SKM-1 (cell line): ENCODE data around the gene ITGB2.
A peak's percentile ranks its signal among the peaks of the same experiment; 100 is the strongest.
"Not testable (repeated sequence)": the region's sequence is repeated elsewhere in the genome, so short reads cannot be mapped to it uniquely, and the experiment has no call there.

Source experiments
- DNase-seq: peaks from one replicate; lab custom pipeline; 2025; ENCODE audit not compliant: unreplicated experiment; lab: John Stamatoyannopoulos, UW

ITGB2 gene

DNA sequence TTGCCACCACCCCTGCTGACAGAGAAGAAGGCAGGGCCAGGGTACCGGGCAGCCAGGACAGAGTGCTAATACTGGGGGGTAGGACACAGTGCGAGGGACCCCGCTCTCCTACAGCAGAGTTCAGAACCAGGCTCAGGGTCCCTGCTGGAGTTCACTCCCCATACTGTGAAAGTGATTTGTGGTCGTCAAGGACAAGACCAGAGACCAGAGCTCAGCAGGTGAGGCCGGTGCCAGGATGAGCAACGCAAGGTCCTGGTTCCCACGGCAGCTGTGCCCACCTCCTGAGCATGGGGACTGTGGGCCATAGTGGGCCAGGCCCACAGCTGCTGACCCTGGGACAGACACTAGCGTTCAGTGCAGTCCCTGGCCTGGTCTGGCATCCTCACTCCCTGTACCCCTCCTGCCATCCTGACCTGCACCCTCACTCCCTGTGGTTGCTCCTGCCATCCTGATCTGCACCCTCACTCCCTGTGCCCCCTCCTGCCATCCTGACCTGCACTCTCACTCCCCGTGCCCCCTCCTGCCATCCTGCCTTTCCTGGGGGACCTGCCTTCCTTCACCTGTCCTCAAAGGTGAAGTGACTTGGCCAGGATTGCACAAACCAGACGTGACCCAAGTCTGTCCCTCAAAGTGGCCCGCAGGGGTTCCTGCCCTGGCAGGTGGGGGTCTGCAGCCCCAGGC, 33.4 kb downstream of the ITGB2 start:
- DNase-seq, result no peak

DNA sequence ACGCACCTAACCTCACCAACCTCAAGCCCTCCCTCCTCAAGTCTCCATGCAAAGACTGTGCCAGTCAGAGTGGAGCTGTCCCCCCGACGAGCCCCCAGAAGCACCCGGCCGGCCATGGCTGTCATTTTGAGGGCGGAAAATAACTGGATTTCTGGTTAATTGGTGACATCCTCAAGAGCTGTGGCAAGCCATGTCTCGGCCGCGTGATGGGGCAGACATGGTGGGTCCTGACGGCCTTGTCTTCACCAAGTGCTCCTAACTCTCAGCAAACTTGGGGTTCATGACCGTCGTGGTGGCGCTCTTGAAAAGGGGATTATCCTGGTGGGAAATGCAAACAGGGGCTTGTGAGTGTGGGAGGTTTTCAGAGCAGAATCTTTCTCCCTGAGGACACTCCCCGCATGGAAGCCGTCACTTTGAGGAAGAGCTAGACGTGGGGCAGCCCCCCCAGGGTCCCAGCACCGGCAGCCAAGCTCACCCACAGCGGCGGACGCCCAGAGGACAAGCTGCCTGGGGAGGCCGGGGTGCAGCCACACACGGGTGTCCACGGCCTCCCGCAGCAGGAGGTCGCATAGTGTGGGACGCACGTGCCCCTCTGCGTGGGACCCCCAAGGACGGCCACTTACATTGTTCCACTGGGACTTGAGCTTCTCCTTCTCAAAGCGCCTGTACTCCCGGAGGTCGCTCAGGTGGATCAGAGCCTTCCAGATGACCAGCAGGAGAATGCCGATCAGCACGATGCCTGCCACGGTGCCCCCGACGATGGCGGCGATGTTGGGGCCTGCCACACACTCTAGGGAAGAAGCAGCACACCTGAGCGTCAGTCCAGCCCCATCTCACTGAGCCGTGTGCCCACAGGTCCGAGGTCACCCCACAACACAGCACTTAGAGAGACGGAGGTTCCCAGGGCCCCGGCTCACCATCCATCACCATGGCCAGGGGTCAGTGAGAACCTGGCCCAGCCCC, 34.3 kb downstream of the ITGB2 start:
- DNase-seq, result no peak

DNA sequence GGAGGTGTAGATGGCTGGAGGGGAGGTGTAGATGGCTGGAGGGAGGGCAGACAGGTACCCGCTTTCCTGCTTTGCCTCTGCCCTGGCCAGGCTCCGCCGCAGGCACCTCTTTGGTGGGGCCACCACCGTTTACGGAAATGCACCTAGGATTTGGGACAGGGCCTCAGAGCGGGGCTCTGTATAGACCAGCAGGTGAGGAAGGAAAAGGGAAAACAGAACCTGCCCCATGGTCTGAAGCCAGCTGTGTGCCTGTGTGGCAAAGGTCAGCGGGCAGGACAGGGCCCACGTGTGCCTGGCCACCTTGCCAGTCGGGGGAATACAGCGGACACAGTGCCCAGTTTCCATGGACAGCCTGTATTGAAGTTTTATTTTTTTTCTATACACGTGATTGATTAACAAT, 35.1 kb downstream of the ITGB2 start:
- DNase-seq, result no peak

DNA sequence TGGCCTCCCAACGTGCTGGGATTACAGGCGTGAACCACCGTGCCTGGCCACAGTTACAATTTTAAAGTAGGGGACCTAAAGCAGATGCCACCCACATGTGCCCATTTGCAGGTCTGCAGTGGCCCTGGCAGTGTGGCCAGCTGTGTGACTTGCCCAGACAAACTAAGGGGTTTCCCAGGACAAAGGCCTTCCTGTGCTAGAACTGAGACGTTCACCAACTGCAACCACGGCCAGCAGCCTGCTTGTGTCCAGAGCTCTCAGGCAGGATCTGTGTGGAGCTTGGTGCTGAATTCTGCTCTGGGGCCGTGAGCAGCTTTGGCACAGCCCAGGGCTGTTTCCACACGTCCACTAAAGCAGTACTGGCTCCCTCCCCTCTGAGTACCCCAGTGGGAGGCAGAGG, 36.6 kb downstream of the ITGB2 start:
- no peak for DNase-seq

DNA sequence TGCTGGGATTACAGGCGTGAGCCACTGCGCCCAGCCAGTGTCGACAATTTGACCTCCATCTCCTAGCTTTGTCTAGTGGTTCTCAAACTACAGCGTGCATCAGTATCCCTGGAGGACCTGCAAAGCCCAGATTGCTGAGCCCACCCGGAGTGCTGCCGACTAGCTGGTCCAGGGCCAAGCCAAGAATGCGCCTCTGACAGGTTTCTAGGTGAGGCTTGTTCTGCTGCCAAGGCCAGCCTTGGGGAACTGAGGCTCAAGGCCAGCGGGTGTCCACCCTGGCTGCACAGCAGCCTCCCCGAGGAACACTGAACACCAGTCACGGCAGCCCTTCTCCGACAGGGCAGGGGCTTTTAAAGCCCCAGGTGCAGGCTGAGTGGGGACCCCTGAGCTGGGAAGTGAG, 37.4 kb downstream of the ITGB2 start:
- no peak for DNase-seq

DNA sequence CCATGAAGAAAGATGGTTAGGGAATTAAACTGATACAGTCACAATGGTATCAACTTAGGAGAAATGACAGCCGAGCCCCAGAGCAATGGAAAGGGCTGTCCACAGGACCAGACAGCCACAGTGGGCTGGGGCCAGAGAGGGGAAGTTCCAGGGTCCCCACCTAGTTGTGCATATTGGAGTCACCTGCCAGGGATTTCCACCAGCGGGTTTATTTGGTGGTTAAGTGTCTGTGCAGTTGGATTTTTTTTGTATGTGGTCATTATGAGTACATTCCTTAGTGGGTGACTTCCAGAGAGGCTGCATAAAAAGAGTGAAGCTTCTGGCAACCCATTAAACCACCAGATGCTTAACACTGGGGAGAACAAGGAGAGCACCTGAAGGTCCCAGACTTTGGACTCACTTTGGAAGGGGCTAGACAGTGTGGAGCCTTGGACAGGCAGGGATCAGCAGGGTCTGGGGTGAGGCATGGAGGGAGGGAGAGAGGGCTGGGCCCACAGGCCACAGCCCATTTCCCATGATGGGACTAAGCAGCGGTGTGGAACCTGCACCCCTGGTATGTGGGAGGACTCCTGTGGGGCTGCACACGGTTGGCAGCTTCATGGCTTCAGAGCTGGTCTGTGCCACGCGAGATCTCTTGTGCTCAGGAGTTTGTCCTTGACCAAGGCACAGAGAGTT, 39.4 kb downstream of the ITGB2 start:
- DNase-seq, result no peak

DNA sequence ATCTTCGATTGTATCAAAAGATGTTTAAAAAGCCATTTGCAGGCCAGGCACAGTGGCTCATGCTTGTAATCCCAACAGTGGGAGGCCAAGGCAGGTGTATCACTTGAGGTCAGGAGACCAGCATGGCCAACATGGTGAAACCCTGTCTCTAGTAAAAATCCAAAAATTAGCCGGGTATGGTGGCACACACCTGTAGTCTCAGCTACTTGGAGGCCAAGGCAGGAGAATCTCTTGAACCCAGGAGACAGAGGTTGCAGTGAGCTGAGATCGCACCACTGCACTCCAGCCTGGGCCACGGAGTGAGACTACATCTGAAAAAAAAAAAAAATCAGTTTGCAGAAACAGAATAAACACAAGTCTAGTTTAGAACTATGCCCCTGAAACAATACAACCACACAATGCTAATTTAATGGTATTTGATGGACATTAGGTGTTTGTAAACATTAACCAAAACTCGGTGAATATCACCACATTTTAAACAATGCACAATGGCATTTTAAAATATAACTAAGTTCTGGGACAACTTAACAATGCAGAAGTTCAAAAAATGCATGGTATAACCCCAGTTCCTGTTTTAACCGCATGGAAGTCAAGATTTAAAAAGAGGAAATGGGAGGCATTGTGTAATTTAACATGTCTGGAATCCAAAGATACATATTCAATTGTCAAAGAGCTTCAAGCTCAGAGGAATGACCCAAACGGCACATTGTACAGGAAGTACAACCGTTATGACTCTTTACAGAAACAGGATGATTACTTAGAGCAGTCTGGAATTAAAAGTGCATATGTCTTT, 40.1 kb downstream of the ITGB2 start:
- DNase-seq, result peak; percentile 94

DNA sequence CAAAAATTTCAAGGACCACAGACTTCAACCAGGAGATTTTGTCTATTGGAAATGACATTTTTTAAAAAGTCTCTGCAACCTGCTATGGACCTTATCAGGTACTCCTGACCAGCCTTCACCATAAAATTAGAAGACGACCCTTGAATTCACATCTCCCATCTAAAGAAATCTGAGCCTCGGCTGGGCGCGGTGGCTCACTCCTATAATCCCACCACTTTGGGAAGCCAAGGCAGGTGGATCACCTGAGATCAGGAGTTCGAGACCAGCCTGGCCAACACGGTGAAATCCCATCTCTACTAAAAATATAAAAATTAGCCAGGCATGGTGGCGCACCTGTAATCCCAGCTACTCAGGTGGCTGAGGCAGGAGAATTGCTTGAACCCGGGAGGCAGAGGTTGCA, 41.5 kb downstream of the ITGB2 start:
- not testable (repeated sequence) for DNase-seq

DNA sequence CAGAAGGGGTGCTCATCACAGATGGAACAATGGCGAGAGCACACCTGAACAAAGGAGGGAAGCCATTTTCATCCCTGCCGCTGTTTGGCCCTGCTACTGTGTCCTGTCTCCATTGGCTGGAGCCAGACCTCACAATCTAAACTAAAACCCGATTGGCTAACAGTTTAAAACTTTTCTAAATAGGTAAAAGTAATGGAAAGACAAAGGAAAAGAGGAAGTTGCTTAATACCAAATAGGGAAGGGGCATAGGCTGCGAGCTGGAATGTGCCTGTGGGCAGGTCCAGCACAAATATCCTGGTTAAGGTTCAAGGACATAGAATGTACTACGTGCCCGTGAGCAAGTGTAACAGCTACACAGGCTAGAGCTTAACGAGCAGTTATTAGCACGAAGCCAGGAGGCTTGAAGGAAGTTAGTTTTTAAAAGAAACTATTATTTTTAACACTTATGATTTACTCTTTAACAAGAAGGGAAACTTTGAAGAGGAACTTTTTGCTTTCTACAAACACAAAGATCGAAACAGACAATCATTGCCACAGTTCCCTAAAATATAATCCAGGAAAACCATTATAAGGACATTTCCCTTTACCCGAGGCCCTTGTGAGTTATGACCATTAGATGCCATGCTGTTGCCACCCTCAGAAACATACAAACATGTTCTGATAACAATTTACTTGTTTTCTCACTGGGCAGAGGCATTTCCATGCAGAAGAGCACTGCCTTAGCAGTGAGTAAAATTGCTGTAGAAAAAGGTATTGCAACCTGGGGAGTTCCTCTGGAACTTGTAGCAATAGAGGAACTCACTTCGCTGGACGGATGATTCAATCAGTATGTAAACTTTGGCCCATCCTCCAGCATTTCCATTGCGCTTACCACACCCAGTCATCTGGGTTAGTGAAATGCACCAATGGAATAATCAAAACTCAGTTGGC, 42.4 kb downstream of the ITGB2 start:
- peak; percentile 90 for DNase-seq

DNA sequence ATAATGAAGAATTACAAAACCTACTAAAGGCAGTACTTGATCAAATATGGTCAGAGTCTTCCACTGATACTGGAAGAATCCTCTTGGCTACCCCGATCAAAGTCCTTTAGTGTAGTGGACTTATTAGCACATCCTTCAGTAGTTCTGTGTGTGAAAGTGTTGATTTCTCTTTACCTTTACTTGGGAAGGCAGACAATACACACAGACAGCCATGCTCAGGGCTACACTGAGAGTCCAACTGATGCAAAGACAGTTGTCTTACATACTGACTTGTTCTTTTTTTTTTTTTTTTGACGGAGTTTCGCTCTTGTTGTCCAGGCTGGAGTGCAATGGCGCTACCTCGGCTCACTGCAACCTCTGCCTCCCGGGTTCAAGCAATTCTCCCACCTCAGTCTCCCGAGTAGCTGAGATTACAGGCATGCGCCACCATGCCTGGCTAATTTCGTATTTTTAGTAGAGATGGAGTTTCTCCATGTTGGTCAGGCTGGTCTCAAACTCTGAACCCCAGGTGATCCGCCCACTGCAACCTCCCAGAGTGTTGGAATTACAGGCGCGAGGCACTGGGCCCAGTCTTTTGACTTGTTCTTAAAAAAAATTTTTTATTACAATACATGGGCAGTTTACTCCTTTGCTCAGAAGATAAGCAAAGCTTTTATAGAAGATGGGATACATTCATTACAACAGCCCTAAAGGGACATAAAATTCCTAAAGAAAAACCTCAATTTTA, 43.7 kb downstream of the ITGB2 start:
- DNase-seq, result no peak

DNA sequence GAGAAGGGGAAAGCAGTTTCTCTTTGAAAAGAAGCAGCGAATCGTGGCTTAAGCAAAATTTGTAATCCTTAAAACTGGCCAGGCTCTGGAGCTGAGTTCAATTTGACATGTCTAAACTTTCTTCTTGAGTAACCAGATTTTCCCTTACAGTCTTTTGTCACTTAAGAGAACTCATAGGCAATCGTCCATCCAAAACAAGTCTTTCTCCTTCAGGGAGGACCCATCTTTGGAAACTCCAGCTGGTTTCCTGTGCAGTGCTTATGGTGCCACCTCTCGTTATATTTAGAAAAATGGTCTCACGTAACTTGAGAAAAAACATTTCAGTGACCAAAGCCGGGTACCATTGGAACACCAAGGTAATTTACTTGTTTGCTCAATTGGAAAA, 45.4 kb downstream of the ITGB2 start:
- no peak for DNase-seq

DNA sequence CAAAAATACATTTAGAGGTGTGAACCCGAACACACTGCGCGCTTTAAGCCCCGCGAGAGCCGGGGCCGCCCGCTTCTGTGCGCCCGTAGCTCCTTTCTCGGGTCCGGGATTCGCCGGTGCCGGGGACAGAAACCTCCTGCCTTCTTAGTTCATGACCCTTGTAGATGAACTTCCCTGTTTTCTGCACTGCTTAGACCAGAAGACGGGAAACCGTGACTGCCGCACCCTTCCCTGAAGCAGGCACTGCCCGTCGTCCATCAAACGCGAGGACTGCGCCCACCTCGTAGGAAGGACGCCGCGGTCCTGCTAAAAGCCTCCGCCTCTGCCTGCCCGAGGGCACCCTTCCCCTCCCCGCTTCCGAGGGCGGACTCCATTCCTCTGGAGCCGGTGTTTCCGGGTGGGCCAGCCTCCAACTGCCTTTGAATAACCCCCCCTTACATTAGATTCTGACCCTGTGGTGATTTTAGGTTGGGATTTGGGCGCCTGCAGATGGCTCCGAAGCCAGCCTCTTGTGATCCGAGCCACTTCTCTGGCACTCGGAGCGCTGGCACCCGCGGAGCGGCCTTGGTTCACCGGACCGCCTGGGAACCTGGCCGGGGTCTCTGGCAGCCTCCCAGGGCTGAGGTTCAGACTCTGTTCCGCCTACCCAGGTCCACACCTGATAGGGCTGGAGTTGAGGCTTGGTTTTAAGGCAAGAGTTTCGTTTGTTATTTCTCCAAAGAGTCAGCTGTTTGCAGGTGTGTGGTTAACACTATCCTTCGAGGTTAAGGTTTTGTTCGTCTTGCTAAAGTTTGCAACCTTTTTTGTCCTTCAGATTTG, 46.0 kb downstream of the ITGB2 start:
- DNase-seq, result peak; percentile 20

DNA sequence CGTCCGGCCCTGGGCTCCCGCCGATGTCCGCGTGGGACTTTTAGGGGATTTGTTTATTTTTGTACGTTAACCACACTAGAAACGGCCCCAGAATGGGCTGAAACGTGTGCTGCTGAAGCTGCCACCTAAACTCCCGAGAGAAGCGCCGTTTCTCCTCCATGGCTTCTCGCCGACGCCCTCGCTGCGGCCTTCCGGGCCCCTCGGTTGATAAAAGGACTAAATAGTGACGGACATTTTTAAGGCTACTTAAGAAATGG, 46.5 kb downstream of the ITGB2 start:
- DNase-seq, result no peak

DNA sequence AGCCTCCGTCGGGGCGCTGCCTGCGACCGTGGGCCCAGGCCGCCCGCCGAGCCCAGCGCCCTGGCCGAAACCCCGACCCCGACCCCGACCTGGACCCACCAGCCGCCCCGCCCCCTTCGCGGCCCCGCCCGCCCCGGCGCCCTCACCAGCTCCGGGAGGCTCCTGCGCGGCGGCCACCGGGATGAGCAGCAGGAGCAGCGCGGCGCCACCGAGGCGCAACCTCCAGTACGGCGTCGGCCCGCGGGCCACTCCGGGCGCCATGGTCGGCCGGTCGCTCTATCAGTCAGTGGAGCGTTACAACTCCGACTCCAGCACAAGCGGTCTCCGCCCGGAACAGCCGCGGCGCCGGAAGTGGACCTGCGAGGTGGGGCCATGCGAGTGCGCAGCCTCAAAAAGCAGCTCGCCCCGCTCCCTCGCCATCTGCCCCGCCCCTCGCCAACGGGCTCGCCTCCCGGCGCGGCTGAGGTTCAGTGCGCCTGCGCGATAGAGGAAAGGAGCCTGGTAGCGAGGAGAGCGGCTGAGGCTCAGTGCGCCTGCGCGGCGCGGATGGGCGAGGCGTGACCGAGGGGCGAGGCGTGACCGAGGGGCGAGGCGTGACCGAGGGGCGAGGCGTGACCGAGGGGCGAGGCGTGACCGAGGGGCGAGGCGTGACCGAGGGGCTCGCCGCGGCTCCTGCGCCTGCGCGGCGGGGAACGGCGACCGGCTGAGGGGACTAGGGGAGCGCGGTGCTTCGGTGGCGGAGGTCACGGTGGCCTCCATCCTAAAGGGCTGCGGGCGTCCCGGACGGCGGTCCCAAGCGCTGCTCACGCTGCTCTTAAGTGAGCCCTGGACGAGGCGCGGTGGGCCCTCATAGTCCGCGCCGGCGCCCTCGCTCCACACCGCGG, 47.1 kb downstream of the ITGB2 start, which contains the start of gene PTTG1IP:
Gene PTTG1IP, minus strand, starts transcription at position 335 of the 884 bp plus-strand sequence. Its CDS starts 74 bp downstream, at position 261.
- DNase-seq, result peak; percentile 93

DNA sequence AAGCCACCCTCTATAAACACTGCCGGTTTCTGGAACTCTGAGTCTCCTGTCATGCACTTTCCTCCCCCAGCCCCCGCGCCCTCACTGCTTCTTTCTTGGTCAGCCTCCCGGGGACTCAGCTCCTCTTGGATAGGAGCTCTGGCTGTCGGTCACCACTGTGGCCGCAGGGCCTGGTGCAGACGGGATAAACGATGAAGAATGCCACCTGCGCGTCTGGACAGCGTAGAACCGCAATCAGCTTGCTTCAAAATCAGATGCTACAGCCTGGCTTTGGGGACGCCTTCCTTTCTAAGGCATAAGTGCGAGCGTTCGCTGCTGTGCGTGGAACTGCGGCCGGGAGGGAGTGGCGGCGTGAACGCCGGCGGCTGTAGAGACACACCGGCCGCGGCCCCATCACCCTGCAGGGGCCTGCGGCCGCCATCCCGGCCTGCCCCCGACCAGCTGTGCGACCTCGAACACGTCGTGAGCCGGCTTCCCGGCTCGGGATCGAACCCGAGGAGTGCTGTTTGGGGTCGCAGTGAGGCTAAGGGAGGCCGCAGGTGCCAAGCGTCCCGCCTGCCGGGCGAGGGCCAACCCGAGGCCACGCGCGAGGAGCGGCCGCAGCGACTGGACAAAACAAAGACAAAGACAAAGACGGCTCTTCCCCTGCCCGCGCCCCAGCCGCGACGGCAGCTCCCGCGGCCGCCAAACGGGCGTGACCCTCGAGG, 47.9 kb downstream of the ITGB2 start:
- DNase-seq, result no peak

DNA sequence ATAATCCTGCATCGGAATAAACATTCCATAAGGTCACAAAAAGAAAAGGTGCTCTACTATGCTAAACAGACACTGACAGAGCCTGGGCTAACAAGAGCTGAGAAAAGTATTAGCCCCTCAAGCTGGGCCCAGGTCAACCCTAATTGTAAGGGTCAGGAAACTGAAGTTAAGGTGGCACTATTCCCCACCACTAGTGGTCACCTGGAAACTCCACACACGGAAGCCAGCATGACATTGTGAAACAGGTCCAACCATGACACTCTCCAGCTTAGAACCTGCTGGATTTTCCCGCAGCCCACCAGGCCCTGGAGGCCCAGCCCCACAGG, 48.4 kb downstream of the ITGB2 start:
- DNase-seq, result no peak
